Caco-2 (cell line): ENCODE results near the gene MAN2A1. TPM values are rescaled to one million over a fixed set of nuclear protein-coding genes. Genes with fewer than 3 reads are reported as not detected.
A peak's percentile ranks its signal among the peaks of the same experiment; 100 is the strongest.

ENCODE experiments used
- BruUV-seq: library from RNA; stranded (reverse); fragments of 400-500 nt; replicated peaks from 2 replicates; lab custom pipeline; 2021; lab: Mats Ljungman, UMichigan
- CTCF ChIA-PET: fragments of 300-600 bp; sonication (Branson Sonifier 250); formaldehyde crosslinking; loops from one replicate; lab custom pipeline; 2022; ENCODE audit warnings: antibody characterized with exemption; lab: Charles Lee
- POLR2A ChIA-PET: fragments of 300-600 bp; sonication (Branson Sonifier 250); formaldehyde crosslinking; loops from one replicate; lab custom pipeline; 2022; ENCODE audit warnings: antibody characterized with exemption; lab: Charles Lee
- DNase-seq, 2 experiments: peaks; one replicate each; pipeline versions ENCODE4 v3.0.0 to v3.0.0-alpha.2; 2020 to 2022
- H3K27me3 ChIP-seq: replicated peaks from 2 replicates; pipeline ENCODE4 v1.6.0; 2011; ENCODE audit warnings: low read length; ENCODE audit not compliant: control insufficient read depth, insufficient read depth
- H3K36me3 ChIP-seq: 2 replicates; pipeline ENCODE4 v1.5.1; 2011; ENCODE audit warnings: low read length; ENCODE audit not compliant: control insufficient read depth, insufficient read depth
- H3K4me1 ChIP-seq: fragments of 250-450 bp; sonication (Bioruptor Pico); 2 replicates; pipeline ENCODE4 v1.5.1; 2020; ENCODE audit warnings: mild to moderate bottlenecking
- H3K4me3 ChIP-seq: 2 replicates; pipeline ENCODE4 v1.5.1; 2011; ENCODE audit warnings: low read depth, mild to moderate bottlenecking, control low read depth, low read length
- H3K9me3 ChIP-seq: fragments of 250-450 bp; sonication (Bioruptor Pico); 2 replicates; pipeline ENCODE4 v1.5.1; 2020; ENCODE audit warnings: mild to moderate bottlenecking, moderate library complexity
- H3K27ac Mint-ChIP-seq: one replicate; pipeline ENCODE4 v1.8.0; 2022; ENCODE audit warnings: mixed read lengths; ENCODE audit not compliant: unreplicated experiment
- H3K27me3 Mint-ChIP-seq: one replicate; pipeline ENCODE4 v1.8.0; 2022; ENCODE audit warnings: mixed read lengths; ENCODE audit not compliant: insufficient read depth, unreplicated experiment
- H3K36me3 Mint-ChIP-seq: one replicate; pipeline ENCODE4 v1.8.0; 2022; ENCODE audit warnings: mild to moderate bottlenecking, mixed read lengths; ENCODE audit not compliant: insufficient read depth, unreplicated experiment
- H3K4me1 Mint-ChIP-seq: one replicate; pipeline ENCODE4 v1.8.0; 2022; ENCODE audit warnings: low read depth, mixed read lengths; ENCODE audit not compliant: unreplicated experiment
- H3K4me3 Mint-ChIP-seq: one replicate; pipeline ENCODE4 v1.8.0; 2022; ENCODE audit warnings: mild to moderate bottlenecking, moderate library complexity, mixed read lengths; ENCODE audit not compliant: unreplicated experiment
- H3K9me3 Mint-ChIP-seq: one replicate; pipeline ENCODE4 v1.8.0; 2022; ENCODE audit warnings: mixed read lengths; ENCODE audit not compliant: unreplicated experiment
- intact Hi-C: fragments of 100-400 bp; cut with micrococcal nuclease; formaldehyde crosslinking; loops from one replicate; pipeline ENCODE4 v1.10.0; 2022; ENCODE audit not compliant: unreplicated experiment
- total RNA-seq: library from RNA; stranded (reverse); gene quantifications from 2 replicates; pipeline ENCODE4 v1.2.3, GENCODE V29; 2022
- TF ChIP-seq, protein P1 (sequence below), 2 experiments: fragments of 200-600 bp in 1 of 2; IDR thresholded peaks; 1 replicate in 1 of 2; 2 replicates in 1 of 2; pipeline versions ENCODE4 v1.5.1 to v1.8.0; 2011 to 2022; ENCODE audit warnings: antibody characterized with exemption in 1 of 2, control low read depth in 1 of 2, inconsistent platforms in 1 of 2, low read depth in 1 of 2, low read length in 1 of 2, mild to moderate bottlenecking in 1 of 2, moderate library complexity in 1 of 2; ENCODE audit not compliant: insufficient read depth in 1 of 2, severe bottlenecking in 1 of 2, unreplicated experiment in 1 of 2

The MAN2A1 gene
- total RNA-seq, 1 experiment from 2014 or later, result 57.3 TPM

DNA sequence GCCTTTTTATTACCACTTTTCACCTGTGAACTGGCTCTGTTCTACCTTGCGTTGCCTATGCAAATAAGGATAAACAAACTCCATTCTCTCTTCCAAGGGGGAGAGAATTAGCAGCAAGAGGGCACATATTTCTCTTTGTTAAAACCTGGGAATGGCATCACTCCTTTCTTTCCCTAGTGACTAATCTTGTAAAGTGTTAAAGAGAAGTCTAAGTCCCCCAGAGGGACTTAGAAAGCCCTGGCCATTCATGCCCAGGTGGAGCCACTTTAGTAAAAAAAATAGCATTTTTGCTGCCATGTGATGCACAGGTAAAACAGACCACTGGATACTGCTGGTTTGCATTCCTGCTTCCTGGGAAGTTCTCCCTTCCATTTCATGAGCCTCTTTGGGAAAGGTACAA, 148.4 kb downstream of the MAN2A1 start:
- TF ChIP-seq, protein P1, sequence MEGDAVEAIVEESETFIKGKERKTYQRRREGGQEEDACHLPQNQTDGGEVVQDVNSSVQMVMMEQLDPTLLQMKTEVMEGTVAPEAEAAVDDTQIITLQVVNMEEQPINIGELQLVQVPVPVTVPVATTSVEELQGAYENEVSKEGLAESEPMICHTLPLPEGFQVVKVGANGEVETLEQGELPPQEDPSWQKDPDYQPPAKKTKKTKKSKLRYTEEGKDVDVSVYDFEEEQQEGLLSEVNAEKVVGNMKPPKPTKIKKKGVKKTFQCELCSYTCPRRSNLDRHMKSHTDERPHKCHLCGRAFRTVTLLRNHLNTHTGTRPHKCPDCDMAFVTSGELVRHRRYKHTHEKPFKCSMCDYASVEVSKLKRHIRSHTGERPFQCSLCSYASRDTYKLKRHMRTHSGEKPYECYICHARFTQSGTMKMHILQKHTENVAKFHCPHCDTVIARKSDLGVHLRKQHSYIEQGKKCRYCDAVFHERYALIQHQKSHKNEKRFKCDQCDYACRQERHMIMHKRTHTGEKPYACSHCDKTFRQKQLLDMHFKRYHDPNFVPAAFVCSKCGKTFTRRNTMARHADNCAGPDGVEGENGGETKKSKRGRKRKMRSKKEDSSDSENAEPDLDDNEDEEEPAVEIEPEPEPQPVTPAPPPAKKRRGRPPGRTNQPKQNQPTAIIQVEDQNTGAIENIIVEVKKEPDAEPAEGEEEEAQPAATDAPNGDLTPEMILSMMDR (IDR thresholded peaks at IDR 0.05; ENCODE audit: insufficient read depth in 1 of 2, low read depth in 1 of 2, low read length in 1 of 2, severe bottlenecking in 1 of 2, unreplicated experiment in 1 of 2), result no peak
- intact Hi-C loops, result no loop called here
- no peak overlapping the region for H3K27ac Mint-ChIP-seq

DNA sequence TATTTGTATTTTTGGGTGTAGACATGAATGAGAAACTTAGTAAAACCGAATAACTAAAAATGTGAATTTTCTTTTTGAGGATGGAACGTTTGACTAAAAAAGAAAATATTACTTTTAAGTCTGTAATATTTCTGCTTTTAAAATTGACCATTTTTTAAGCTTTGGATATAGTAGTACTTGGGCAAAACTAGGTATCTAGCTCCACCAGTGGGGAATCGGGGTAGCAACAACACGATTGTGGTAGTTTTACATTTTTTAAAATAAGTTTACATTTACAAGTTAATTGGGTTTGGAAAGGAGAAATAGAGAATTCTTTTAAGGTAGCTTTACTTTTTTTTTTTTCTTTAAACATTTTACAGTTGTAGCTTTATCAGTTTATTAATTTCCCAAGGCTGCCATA, 154.4 kb downstream of the MAN2A1 start:
- ChIA-PET POLR2A (no interaction called here), CTCF (no interaction called here)
- no peaks in the 10 kb centered on the region for H3K4me1 ChIP-seq
- TF ChIP-seq, protein P1 (IDR thresholded peaks at IDR 0.05; ENCODE audit: insufficient read depth in 1 of 2, low read depth in 1 of 2, low read length in 1 of 2, severe bottlenecking in 1 of 2, unreplicated experiment in 1 of 2), result peak; percentile 43 to 51
- DNase-seq, result no peak
- Mint-ChIP-seq H3K4me3 (no peak overlapping the region), H3K4me1 (no peaks in the 10 kb centered on the region), H3K27me3 (no peaks in the 10 kb centered on the region), H3K9me3 (no peaks in the 10 kb centered on the region), H3K27ac (no peak overlapping the region), H3K36me3 (peaks cover 37% of the 10 kb centered on the region)
- intact Hi-C loops, result loop anchor here (1.0 kb wide), 1 partner anchor 154 kb away; no protein-coding TSS in a partner anchor
- H3K36me3 ChIP-seq, result peaks cover 4% of the 10 kb centered on the region; the same call in 1 of the 2 replicates
- H3K27me3 ChIP-seq, result no peaks in the 10 kb centered on the region
- H3K9me3 ChIP-seq, result no peaks in the 10 kb centered on the region
- BruUV-seq, result no TSS peak
- H3K4me3 ChIP-seq, result no peak overlapping the region

More for the DNA sequence above, 148.4 kb downstream of the MAN2A1 start:
- H3K4me3 Mint-ChIP-seq, result no peak overlapping the region
- H3K27me3 Mint-ChIP-seq, result no peaks in the 10 kb centered on the region
- Histone ChIP-seq H3K27me3 (no peaks in the 10 kb centered on the region), H3K36me3 (no peaks in the 10 kb centered on the region; the same call in none of the 2 replicates), H3K4me3 (no peak overlapping the region), H3K9me3 (no peaks in the 10 kb centered on the region), H3K4me1 (no peaks in the 10 kb centered on the region)
- H3K9me3 Mint-ChIP-seq, result no peaks in the 10 kb centered on the region
- H3K36me3 Mint-ChIP-seq, result peaks cover 18% of the 10 kb centered on the region
- H3K4me1 Mint-ChIP-seq, result no peaks in the 10 kb centered on the region
- no peak for DNase-seq
- no TSS peak for BruUV-seq
- CTCF ChIA-PET, result no interaction called here
- POLR2A ChIA-PET, result no interaction called here

DNA sequence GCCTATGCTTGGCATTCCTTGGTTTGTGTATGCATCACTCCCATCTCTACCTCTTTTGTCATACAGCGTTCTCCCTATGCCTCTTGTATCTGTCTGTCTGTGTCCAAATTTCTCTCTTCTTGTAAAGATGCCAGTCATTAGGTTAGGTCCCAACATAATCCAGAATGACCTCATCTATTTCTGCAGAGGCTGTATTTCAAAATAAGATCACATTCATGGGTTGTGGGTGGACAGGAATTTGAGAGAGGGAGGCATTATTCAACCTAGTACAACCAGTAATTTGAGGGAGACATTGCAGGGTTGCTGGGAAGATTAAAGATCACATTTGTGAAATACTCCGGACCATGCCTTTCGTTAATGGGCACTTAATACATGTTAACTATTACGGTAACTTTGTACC, 155.0 kb downstream of the MAN2A1 start:
- H3K4me1 ChIP-seq, result no peaks in the 10 kb centered on the region
- no peaks in the 10 kb centered on the region for H3K27me3 Mint-ChIP-seq
- H3K4me3 Mint-ChIP-seq, result no peak overlapping the region
- ChIA-PET CTCF (no interaction called here), POLR2A (no interaction called here)
- no TSS peak for BruUV-seq
- TF ChIP-seq, protein P1 (IDR thresholded peaks at IDR 0.05; ENCODE audit: insufficient read depth in 1 of 2, low read depth in 1 of 2, low read length in 1 of 2, severe bottlenecking in 1 of 2, unreplicated experiment in 1 of 2), result no peak
- peaks cover 4% of the 10 kb centered on the region; the same call in 1 of the 2 replicates for H3K36me3 ChIP-seq
- no peak for DNase-seq
- no peak overlapping the region for H3K27ac Mint-ChIP-seq
- H3K9me3 Mint-ChIP-seq, result no peaks in the 10 kb centered on the region
- H3K36me3 Mint-ChIP-seq, result peaks cover 38% of the 10 kb centered on the region
- H3K27me3 ChIP-seq, result no peaks in the 10 kb centered on the region
- no peaks in the 10 kb centered on the region for H3K9me3 ChIP-seq
- intact Hi-C loops, result loop anchor here (1.0 kb wide), 1 partner anchor 154 kb away; no protein-coding TSS in a partner anchor
- H3K4me3 ChIP-seq, result no peak overlapping the region
- no peaks in the 10 kb centered on the region for H3K4me1 Mint-ChIP-seq
